A673 (cell line): ENCODE data around the gene TFDP1. TPM values are rescaled to one million over a fixed set of nuclear protein-coding genes. Genes with fewer than 3 reads are reported as not detected.

Experiments used
- BruUV-seq: library from RNA; stranded (reverse); fragments of 400-500 nt; replicated peaks from 2 replicates; lab custom pipeline; 2021; lab: Mats Ljungman, UMichigan
- CTCF ChIA-PET: fragments of 300-600 bp; sonication (Branson Sonifier 250); formaldehyde crosslinking; loops from one replicate; lab custom pipeline; 2022; ENCODE audit warnings: antibody characterized with exemption; lab: Charles Lee
- POLR2A ChIA-PET: fragments of 300-600 bp; sonication (Branson Sonifier 250); formaldehyde crosslinking; loops from one replicate; lab custom pipeline; 2022; ENCODE audit warnings: antibody characterized with exemption; ENCODE audit not compliant: low non-redundant PET; lab: Charles Lee
- DNase-seq: peaks from one replicate; pipeline ENCODE4 v3.0.0-alpha.2; 2015; ENCODE audit warnings: low spot score
- H3K27ac ChIP-seq: fragments of 200-600 bp; sonication (generic); 2 replicates; pipeline ENCODE4 v1.5.1; 2016; ENCODE audit warnings: mixed run types, low read depth, mild to moderate bottlenecking, mixed read lengths, antibody characterized with exemption, low read length; ENCODE audit not compliant: poor library complexity, severe bottlenecking
- H3K27me3 ChIP-seq: fragments of 200-600 bp; sonication (generic); replicated peaks from 2 replicates; pipeline ENCODE4 v1.6.1; 2017; ENCODE audit warnings: mixed run types, low read depth, mild to moderate bottlenecking, mixed read lengths, antibody characterized with exemption, low read length; ENCODE audit not compliant: insufficient read depth, poor library complexity
- H3K36me3 ChIP-seq: fragments of 200-600 bp; sonication (generic); 2 replicates; pipeline ENCODE4 v1.6.1; 2016; ENCODE audit warnings: mixed run types, mild to moderate bottlenecking, mixed read lengths, antibody characterized with exemption, low read length; ENCODE audit not compliant: insufficient read depth, poor library complexity, severe bottlenecking
- H3K4me1 ChIP-seq: fragments of 200-600 bp; sonication (generic); 2 replicates; pipeline ENCODE4 v1.6.1; 2017; ENCODE audit warnings: mixed run types, mild to moderate bottlenecking, mixed read lengths, antibody characterized with exemption, low read length; ENCODE audit not compliant: insufficient read depth, poor library complexity, severe bottlenecking
- H3K4me3 ChIP-seq: fragments of 200-600 bp; sonication (generic); 2 replicates; pipeline ENCODE4 v1.5.1; 2016; ENCODE audit warnings: low read depth, mixed run types, mild to moderate bottlenecking, mixed read lengths, low read length; ENCODE audit not compliant: poor library complexity, severe bottlenecking
- H3K9me3 ChIP-seq: fragments of 200-600 bp; sonication (generic); 2 replicates; pipeline ENCODE4 v1.6.1; 2016; ENCODE audit warnings: mixed run types, low read depth, mild to moderate bottlenecking, mixed read lengths, antibody characterized with exemption, low read length; ENCODE audit not compliant: poor library complexity, severe bottlenecking
- EZH2 ChIP-seq: fragments of 200-600 bp; sonication (generic); IDR thresholded peaks from 2 replicates; pipeline ENCODE4 v1.6.1; 2017; ENCODE audit warnings: borderline replicate concordance, low read depth, mild to moderate bottlenecking, mixed read lengths, antibody characterized with exemption, low read length; ENCODE audit not compliant: poor library complexity, severe bottlenecking
- intact Hi-C: fragments of 100-400 bp; cut with micrococcal nuclease; formaldehyde crosslinking; loops from one replicate; pipeline ENCODE4 v1.10.0; 2022; ENCODE audit not compliant: unreplicated experiment
- total RNA-seq: library from RNA; stranded (reverse); gene quantifications from 2 replicates; pipeline ENCODE4 v1.2.3, GENCODE V29; 2021
- TF ChIP-seq, protein P1 (sequence below): fragments of 300-800, 200-600 bp; sonication (generic); conservative IDR thresholded peaks from 2 replicates; pipeline ENCODE4 v1.5.1; 2017; ENCODE audit warnings: low read depth, mild to moderate bottlenecking, antibody characterized with exemption, low read length, moderate library complexity, mixed read lengths

Gene TFDP1
- total RNA-seq, 1 experiment from 2014 or later, result 153 TPM

DNA sequence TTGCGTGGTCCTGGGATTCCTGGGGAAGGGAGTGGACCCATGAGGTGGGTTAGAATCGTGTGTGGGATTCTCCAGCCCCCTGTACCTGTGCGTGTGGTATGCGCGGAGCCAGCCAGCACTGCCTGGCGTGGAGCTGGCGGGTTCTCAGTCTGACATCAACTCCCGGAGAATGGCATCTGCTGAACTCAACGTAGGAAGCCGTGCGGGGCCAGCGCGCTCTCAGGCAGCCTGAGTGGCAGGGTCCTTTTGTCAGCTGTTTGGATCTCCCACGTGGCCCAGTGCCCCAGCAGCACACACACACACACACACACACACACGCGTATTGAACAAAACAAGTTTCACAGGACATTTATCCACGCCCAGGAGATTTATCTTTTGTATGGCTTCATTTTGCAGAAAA is 45.3 kb downstream of the TFDP1 start:
- BruUV-seq, result no TSS peak
- Histone ChIP-seq H3K9me3 (no peaks in the 10 kb centered on the region), H3K4me3 (no peak overlapping the region), H3K27me3 (no peaks in the 10 kb centered on the region), H3K27ac (no peak overlapping the region), H3K4me1 (peaks cover 8% of the 10 kb centered on the region), H3K36me3 (peaks cover 37% of the 10 kb centered on the region)
- intact Hi-C loops, result no loop called here
- CTCF ChIA-PET, result no interaction called here
- POLR2A ChIA-PET, result no interaction called here
- TF ChIP-seq, protein P1, sequence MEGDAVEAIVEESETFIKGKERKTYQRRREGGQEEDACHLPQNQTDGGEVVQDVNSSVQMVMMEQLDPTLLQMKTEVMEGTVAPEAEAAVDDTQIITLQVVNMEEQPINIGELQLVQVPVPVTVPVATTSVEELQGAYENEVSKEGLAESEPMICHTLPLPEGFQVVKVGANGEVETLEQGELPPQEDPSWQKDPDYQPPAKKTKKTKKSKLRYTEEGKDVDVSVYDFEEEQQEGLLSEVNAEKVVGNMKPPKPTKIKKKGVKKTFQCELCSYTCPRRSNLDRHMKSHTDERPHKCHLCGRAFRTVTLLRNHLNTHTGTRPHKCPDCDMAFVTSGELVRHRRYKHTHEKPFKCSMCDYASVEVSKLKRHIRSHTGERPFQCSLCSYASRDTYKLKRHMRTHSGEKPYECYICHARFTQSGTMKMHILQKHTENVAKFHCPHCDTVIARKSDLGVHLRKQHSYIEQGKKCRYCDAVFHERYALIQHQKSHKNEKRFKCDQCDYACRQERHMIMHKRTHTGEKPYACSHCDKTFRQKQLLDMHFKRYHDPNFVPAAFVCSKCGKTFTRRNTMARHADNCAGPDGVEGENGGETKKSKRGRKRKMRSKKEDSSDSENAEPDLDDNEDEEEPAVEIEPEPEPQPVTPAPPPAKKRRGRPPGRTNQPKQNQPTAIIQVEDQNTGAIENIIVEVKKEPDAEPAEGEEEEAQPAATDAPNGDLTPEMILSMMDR, result no peak
- no peak for TF ChIP-seq EZH2
- no peak for DNase-seq

DNA sequence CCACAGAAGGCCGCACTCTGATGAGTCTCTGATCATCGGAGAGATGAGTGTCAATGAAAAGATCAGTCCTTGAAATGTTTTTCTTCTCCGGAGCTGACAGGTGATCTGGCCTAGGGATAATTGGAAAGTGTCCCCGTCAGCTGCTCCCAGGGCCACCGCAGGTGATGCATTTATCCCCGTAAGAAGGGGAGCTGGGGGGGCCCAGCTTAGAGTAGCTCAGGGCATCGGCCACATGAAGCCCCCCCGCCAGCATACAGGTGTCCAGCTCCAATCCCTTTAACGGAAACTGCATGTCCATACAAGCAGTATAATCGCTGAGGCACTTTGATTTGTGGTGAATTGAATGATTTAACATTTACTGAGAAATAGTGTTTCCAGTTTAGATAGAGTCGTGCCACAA is 45.7 kb downstream of the TFDP1 start:
- CTCF ChIA-PET, result no interaction called here
- Histone ChIP-seq H3K27ac (no peak overlapping the region), H3K4me1 (peaks cover 8% of the 10 kb centered on the region), H3K27me3 (no peaks in the 10 kb centered on the region), H3K4me3 (no peak overlapping the region), H3K36me3 (peaks cover 42% of the 10 kb centered on the region), H3K9me3 (no peaks in the 10 kb centered on the region)
- intact Hi-C loops, result no loop called here
- POLR2A ChIA-PET, result no interaction called here
- DNase-seq, result no peak
- TF ChIP-seq EZH2, result no peak
- TF ChIP-seq, protein P1, result no peak
- BruUV-seq, result no TSS peak

DNA sequence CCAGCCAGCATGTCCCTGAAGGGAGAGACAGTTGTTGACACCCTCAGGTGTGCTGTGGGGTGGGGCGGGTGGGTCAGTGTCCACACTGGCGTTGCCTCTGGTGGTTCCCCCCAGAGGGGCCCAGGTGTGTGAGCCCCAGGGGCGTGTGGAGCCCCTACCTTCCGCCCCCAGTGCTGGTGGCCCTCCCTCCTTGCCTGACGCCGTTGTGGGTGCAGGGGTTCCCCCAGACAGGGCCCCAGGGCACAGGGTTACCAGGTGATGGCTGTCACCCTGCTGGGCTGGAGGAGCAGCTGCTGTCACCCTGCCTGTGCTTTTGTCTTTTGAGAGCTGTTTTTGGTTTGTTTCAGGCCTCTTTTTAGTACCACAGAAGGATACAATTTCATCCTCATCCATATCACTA is 46.3 kb downstream of the TFDP1 start:
- H3K4me3 ChIP-seq, result no peak overlapping the region
- ChIA-PET POLR2A (no interaction called here), CTCF (no interaction called here)
- TF ChIP-seq EZH2, result no peak
- TF ChIP-seq, protein P1, result no peak
- no peaks in the 10 kb centered on the region for H3K9me3 ChIP-seq
- no TSS peak for BruUV-seq
- no peak for DNase-seq
- peaks cover 8% of the 10 kb centered on the region for H3K4me1 ChIP-seq
- intact Hi-C loops, result no loop called here
- H3K27me3 ChIP-seq, result no peaks in the 10 kb centered on the region
- no peak overlapping the region for H3K27ac ChIP-seq
- peaks cover 44% of the 10 kb centered on the region for H3K36me3 ChIP-seq
